Duodenal mucosa (tissue), 2 donors: ENCODE results near the gene FBRSL1.

Source experiments
- H3K27ac ChIP-seq: one replicate; pipeline ENCODE4 v1.7.0; 2013; ENCODE audit warnings: low read depth, low read length
- H3K27me3 ChIP-seq, 2 donors: one replicate each; pipeline ENCODE4 v1.7.0; 2013; ENCODE audit warnings: low read length in 2 of 2, control low read depth in 1 of 2; ENCODE audit not compliant: insufficient read depth in 2 of 2, control insufficient read depth in 1 of 2
- H3K36me3 ChIP-seq, 2 donors: one replicate each; pipeline ENCODE4 v1.7.0; 2013; ENCODE audit warnings: low read length in 2 of 2, control low read depth in 1 of 2; ENCODE audit not compliant: insufficient read depth in 2 of 2, control insufficient read depth in 1 of 2
- H3K4me1 ChIP-seq, 2 donors: one replicate each; pipeline ENCODE4 v1.7.0; 2013; ENCODE audit warnings: low read length in 2 of 2, control low read depth in 1 of 2; ENCODE audit not compliant: insufficient read depth in 2 of 2, control insufficient read depth in 1 of 2
- H3K4me3 ChIP-seq, 2 donors: one replicate each; pipeline ENCODE4 v1.7.0; 2013; ENCODE audit warnings: low read length in 2 of 2, low read depth in 1 of 2
- H3K9ac ChIP-seq, 2 donors: one replicate each; pipeline ENCODE4 v1.7.0; 2013; ENCODE audit warnings: low read length in 2 of 2, low read depth in 1 of 2
- H3K9me3 ChIP-seq, 2 donors: one replicate each; pipeline ENCODE4 v1.7.0; 2013; ENCODE audit warnings: low read length in 2 of 2, control low read depth in 1 of 2; ENCODE audit not compliant: control insufficient read depth in 1 of 2

Gene FBRSL1

DNA sequence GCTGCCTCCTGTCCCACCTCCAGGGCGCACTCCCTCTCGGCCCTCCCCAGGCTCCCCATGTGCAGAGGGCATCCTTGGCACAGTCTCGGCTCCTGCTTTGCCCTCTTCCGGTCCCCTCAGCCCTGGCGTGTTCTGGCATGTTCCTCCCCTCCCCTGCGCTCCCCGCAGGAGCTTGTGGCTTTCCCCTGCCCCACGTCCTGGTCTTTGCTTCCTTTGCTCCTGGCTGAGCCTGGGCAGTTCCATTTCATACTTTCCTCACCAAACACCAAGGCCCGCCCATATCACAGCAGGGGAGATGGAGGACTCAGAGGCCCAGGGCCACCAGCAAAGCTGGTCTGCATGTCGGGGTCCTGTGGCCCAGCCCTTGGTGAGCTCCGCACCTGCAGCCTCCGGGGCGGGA, 56.0 kb downstream of the FBRSL1 start:
- Histone ChIP-seq H3K9me3 (no peaks in the 10 kb centered on the region), H3K4me3 (no peak overlapping the region), H3K4me1 (peaks cover 12 to 14% of the 10 kb centered on the region in 2 donors), H3K9ac (no peak overlapping the region), H3K27me3 (no peaks in the 10 kb centered on the region), H3K36me3 (peaks cover 0 to 3% of the 10 kb centered on the region in 2 donors), H3K27ac (no peak overlapping the region)

GRCh38 chr12:132546647-132547046, 56.7 kb downstream of the FBRSL1 start:
- Histone ChIP-seq H3K4me1 (peaks cover 12 to 14% of the 10 kb centered on the region in 2 donors), H3K9me3 (no peaks in the 10 kb centered on the region), H3K4me3 (no peak overlapping the region), H3K36me3 (peaks cover 0 to 3% of the 10 kb centered on the region in 2 donors), H3K27ac (no peak overlapping the region), H3K9ac (no peak overlapping the region), H3K27me3 (no peaks in the 10 kb centered on the region)

GRCh38 chr12:132547205-132547740, 57.3 kb downstream of the FBRSL1 start:
- peaks cover 12 to 14% of the 10 kb centered on the region in 2 donors for H3K4me1 ChIP-seq
- H3K27me3 ChIP-seq: no peaks in the 10 kb centered on the region
- H3K9ac ChIP-seq: no peak overlapping the region
- H3K36me3 ChIP-seq: peaks cover 0 to 8% of the 10 kb centered on the region in 2 donors
- no peak overlapping the region for H3K27ac ChIP-seq
- H3K4me3 ChIP-seq: no peak overlapping the region
- no peaks in the 10 kb centered on the region for H3K9me3 ChIP-seq

DNA sequence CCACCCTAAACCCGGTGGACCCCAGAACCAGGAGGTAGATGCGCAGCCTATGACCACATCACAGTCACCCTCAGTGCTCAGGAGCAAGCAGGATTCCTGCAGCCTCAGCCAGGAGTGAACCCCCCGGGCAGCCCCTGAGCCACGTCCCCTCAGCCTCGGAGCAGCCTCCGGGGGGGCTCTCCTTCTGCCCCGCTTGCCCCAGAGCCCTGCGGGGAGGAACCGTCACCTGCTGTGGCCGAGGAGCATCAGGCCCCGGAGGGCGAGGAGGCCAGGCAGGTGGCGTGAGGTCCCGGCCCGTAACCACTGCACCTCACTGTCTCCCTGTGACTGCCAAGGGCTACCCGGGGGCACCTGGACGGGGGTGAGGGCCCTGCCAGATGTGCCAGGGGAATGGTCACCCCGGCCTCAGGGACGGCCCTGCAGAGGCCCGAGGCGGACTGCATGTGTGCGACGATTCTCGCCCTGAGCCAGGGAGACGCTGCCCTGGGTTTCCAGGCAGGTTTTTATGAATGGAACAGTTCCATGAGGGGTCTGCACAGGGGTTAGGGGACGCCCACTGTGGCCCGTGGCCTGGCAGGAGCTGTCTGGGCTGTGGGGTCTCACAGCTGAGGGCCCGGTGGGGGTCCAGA, 58.6 kb downstream of the FBRSL1 start:
- Histone ChIP-seq H3K27ac (no peak overlapping the region), H3K9ac (no peak overlapping the region), H3K4me1 (peaks cover 12 to 14% of the 10 kb centered on the region in 2 donors), H3K9me3 (no peaks in the 10 kb centered on the region), H3K4me3 (no peak overlapping the region), H3K27me3 (no peaks in the 10 kb centered on the region), H3K36me3 (peaks cover 0 to 11% of the 10 kb centered on the region in 2 donors)

GRCh38 chr12:132549059-132549458, 59.1 kb downstream of the FBRSL1 start:
- Histone ChIP-seq H3K4me1 (peaks cover 12 to 14% of the 10 kb centered on the region in 2 donors), H3K27me3 (no peaks in the 10 kb centered on the region), H3K4me3 (no peak overlapping the region), H3K9me3 (no peaks in the 10 kb centered on the region), H3K9ac (no peak overlapping the region), H3K36me3 (peaks cover 0 to 11% of the 10 kb centered on the region in 2 donors), H3K27ac (no peak overlapping the region)

GRCh38 chr12:132550014-132550802, 60.3 kb downstream of the FBRSL1 start:
- H3K4me1 ChIP-seq: peaks cover 5 to 7% of the 10 kb centered on the region in 2 donors
- H3K36me3 ChIP-seq: peaks cover 0 to 11% of the 10 kb centered on the region in 2 donors
- H3K9me3 ChIP-seq: no peaks in the 10 kb centered on the region
- H3K4me3 ChIP-seq: no peak overlapping the region
- no peak overlapping the region for H3K9ac ChIP-seq
- no peak overlapping the region for H3K27ac ChIP-seq
- no peaks in the 10 kb centered on the region for H3K27me3 ChIP-seq

- H3K27me3 ChIP-seq: no peaks in the 10 kb centered on the region
- no peak overlapping the region for H3K4me3 ChIP-seq
- H3K36me3 ChIP-seq: peaks cover 0 to 11% of the 10 kb centered on the region in 2 donors
- no peak overlapping the region for H3K27ac ChIP-seq
- no peaks in the 10 kb centered on the region for H3K9me3 ChIP-seq
- H3K4me1 ChIP-seq: no peaks in the 10 kb centered on the region
- no peak overlapping the region for H3K9ac ChIP-seq
Observed at GRCh38 chr12:132550830-132551640, 61.1 kb downstream of the FBRSL1 start.

DNA sequence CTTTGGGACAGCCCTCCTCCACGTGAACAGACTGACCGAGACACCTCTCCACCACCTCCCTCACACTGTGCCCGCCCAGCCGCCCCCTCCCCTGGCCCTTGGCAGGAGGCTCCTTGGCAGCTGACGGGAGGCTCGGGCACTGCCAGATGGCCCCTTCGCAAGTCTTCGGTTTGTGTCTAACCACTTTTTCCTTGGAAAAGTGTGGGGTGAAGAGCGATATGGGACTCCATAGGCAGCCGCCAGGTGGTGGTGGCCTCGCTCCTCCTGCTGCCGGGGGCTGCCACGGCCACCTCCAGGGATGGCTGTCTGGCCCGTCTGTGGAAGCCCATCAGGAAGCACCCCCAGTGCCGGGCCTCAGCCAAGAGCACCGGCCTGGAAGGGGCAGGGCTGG, 61.7 kb downstream of the FBRSL1 start:
- Histone ChIP-seq H3K9me3 (no peaks in the 10 kb centered on the region), H3K4me1 (no peaks in the 10 kb centered on the region), H3K27ac (no peak overlapping the region), H3K9ac (no peak overlapping the region), H3K36me3 (peaks cover 0 to 11% of the 10 kb centered on the region in 2 donors), H3K27me3 (no peaks in the 10 kb centered on the region), H3K4me3 (no peak overlapping the region)

- Histone ChIP-seq H3K4me3 (no peak overlapping the region), H3K27me3 (no peaks in the 10 kb centered on the region), H3K9me3 (no peaks in the 10 kb centered on the region), H3K36me3 (peaks cover 0 to 8% of the 10 kb centered on the region in 2 donors), H3K4me1 (peaks cover 3 to 5% of the 10 kb centered on the region in 2 donors), H3K27ac (no peak overlapping the region), H3K9ac (no peak overlapping the region)
Observed at GRCh38 chr12:132554845-132555630, 65.1 kb downstream of the FBRSL1 start.
